Left cardiac atrium (tissue), 4 donors: Measurements from ENCODE around the gene ARHGEF12. TPM values are rescaled to one million over a fixed set of nuclear protein-coding genes. Genes with fewer than 3 reads are reported as not detected.

ENCODE experiments used
- ATAC-seq, 2 donors: fragments of 200-7000 bp; cut with Tn5 transposase; one replicate each; pipeline ENCODE4 v1.9.1; 2020; ENCODE audit warnings: mild to moderate bottlenecking in 2 of 2, moderate library complexity in 2 of 2
- DNase-seq: peaks from one replicate; pipeline ENCODE4 v3.0.0-alpha.2; 2020
- intact Hi-C, 2 donors: fragments of 100-400 bp; cut with DNase I; formaldehyde crosslinking; loops; one replicate each; pipeline versions ENCODE4 v1.14.1 to v1.15.1; 2022 to 2023
- total RNA-seq, 2 donors: library from RNA; stranded (reverse); fragmentation: NEBNext Ultra II Directional; extraction: Animal tissue kit (Norgen Biotek cat#: 25700); gene quantifications; one replicate each; pipeline ENCODE4 v1.2.1, GENCODE V29; 2021
- donor health status: DM: no; HTN: yes; CAD: no.
- donor health status: DM: no; HTN: yes; CAD: no; lungs with severe emphysema.
- donor health status: DM: yes; HTN: yes; CAD: no.
- donor health status: Dilated cardiomyopathy.

Gene ARHGEF12
- total RNA-seq, 2 donors from 2014 or later: 76.4 to 92.3 TPM

- intact Hi-C loops: loop anchor here in 1 of 2 donors (10.0 kb wide), 1 partner anchor 597 kb away; no protein-coding TSS in a partner anchor
- DNase-seq (no peak), ATAC-seq (no peak)
Observed at GRCh38 chr11:120517801-120518291, 181.6 kb downstream of the ARHGEF12 start.

GRCh38 chr11:120518356-120518755 is 182.1 kb downstream of the ARHGEF12 start:
- DNase-seq (no peak), ATAC-seq (no peak)
- intact Hi-C loops: loop anchor here in 1 of 2 donors (10.0 kb wide), 1 partner anchor 596 kb away; no protein-coding TSS in a partner anchor

DNA sequence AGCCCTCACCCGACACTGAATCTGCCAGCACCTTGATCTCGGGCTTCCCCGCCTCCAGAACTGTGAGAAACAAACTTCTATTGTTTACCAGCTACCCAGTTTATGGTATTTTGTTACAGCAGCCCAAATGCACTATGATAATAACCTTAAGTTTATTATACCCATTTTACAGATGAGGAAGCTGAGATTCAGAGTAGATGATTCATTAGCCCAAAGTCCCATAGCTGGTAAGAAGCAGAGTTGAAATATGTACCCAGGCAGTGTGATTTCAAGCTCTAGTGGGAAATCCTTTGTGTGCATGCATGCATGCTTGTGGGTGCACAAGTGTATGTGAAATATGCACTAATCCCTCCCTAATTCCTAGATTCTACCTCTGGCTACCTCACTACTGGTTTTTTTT is 183.3 kb downstream of the ARHGEF12 start:
- no peak for ATAC-seq
- intact Hi-C loops: loop anchor here in 1 of 2 donors (10.0 kb wide), 1 partner anchor 595 kb away; no protein-coding TSS in a partner anchor
- no peak for DNase-seq

DNA sequence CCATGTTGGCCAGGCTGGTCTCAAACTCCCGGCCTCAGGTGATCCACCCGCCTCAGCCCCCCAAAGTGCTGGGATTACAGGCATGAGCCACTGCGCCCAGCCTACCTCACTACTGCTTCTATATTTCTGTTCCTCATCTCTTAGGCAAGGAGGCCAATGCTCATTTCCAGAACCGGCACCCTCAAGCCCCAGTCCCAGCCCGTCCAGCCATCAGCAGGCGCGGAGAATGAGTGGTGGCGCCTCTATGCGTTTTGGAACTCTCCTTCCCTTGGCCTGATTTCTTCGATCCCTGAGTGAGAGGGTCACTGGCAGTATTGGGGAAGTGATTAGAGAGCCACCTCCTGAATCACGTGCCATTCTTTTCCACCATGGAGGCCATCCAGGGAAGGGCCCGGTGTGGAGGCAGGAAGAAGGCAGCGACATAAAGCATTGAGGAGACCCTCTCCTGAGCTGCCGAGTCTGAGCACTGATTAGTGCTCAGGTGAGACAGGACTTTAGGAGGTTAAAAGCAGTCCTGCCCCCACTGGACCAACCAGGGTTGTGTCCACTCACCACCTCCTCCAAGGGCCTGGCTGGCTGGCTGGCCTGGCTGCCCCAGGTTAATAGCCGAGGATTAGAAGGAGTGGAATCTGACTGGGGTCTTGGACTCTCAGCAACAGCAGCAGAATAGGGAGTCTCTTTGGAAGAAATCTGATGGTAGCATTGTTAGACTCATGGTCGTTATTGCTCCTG is 184.0 kb downstream of the ARHGEF12 start:
- DNase-seq (no peak), ATAC-seq (no peak)
- intact Hi-C loops: no loop called here

DNA sequence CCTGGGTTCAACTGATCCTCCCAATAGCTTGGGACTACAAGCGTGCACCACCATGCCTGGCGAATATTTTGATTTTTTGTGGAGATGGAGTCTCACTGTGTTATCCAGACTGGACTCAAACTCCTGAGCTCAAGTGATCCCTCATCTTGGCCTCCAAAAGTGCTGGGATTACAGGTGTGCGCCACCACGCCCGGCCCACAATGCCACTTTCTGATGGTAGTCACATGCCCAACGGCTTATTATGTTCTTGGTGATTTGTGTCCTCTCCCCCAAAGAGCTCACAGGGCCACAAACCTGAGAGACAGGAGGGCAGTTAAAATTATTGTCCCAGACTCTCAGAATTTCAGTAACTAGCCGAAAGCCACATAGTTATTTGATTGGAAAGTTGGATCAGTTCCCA is 185.0 kb downstream of the ARHGEF12 start:
- no peak for DNase-seq
- ATAC-seq: no peak
- intact Hi-C loops: no loop called here

DNA sequence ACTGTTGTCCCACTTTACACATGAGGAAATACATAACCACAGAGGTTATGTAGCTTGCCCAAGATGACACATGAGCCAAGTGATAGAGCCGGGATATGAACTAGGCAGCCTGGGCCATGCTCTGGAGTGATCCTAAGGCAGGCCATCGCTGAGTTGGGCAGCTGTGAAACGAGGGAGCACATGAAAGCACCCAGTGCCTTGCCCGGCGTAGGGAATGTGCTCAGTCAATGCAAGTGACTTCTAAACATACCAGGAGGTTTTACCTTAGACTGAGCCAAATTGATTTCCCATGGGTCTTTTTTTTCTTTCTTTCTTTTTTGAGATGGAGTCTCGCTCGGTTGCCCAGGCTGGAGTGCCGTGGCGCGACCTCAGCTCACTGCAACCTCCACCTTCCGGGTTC is 185.8 kb downstream of the ARHGEF12 start:
- no peak for ATAC-seq
- no peak for DNase-seq
- intact Hi-C loops: no loop called here

DNA sequence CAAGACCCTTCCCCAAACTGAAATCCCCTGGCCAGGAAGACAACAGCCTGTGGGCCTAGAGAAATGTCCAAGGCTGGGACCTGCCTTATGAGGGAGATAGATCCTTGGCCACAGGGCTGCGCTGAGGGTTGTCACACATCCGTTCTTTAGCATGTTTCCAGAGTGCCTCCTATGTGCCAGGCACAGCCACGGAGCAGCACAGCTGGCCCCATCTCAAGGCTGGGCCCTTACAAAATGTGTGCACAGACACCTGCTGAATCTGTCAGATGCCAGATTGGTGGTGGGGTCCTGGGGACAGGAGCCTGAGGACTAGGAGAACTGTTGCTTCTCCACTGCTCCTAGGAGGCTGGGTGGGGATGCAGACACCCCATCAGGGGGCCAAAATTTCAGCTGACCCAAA is 186.5 kb downstream of the ARHGEF12 start:
- no peak for DNase-seq
- no peak for ATAC-seq
- intact Hi-C loops: no loop called here

DNA sequence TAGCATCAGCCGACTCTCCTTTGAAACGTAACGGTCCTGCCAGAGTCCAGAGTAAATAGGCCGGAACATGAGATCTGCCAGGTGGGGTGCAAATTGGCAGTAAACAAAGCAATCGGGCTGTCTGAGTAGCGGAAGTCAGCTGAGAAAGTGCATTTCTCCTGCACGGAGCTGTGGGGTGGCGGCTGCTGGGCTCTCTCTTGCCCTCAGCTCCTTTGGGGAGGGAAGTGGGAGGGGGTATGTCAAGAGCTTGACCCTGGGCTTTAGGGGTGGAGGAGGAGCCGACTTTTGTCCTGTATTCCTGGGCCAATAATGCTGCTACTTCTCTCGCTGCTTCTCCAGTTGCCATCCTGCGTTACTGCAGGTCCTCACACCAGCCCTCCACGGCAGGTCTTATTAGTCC is 187.0 kb downstream of the ARHGEF12 start:
- no peak for DNase-seq
- intact Hi-C loops: no loop called here
- ATAC-seq: no peak

DNA sequence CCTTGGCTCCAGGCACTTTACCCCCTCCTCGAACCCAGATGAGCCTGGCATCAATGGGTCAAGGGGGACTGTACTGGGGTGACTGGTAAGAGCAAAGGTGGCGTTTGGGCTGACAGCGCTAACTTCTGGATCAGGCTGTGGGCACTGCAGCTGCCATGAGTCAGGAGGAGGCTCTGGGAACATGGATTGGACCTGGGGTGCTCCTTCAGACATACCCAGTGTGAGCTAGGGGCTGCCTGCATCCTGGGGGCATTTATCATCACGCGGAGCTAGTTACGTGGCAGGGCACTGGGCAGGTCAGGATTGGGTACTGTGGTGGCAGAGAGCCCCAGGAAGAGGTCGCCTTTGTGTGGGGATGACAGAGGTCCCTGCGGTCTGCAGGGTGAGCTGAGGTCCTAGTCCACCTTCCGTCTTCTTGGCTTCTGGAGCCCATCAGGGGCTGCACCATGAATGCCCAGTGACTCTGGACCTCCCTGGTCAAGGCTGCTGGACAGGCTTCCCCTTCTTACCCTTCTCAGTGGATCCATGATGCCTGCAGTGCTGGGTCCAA is 188.4 kb downstream of the ARHGEF12 start:
- no peak for DNase-seq
- intact Hi-C loops: no loop called here
- no peak for ATAC-seq

- intact Hi-C loops: no loop called here
- DNase-seq (no peak), ATAC-seq (no peak)
Observed at GRCh38 chr11:120525261-120526171, 189.3 kb downstream of the ARHGEF12 start.

DNA sequence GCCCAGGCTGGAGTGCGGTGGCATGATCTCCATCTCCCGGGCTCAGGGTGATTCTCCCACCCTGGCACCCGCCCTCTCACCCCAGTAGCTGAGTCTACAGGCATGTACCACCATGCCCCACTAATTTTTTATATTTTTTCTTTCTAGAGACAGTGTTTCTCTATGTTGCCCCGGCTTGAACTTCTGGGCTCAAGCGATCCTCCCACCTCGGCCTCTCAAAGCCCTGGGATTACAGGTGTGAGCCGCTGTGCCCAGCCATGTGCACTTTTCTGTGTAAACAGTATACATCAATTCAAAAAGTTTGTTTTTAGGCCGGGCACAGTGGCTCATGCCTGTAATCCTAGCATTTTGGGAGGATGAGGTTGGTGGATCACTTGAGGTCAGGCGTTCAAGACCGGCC is 190.0 kb downstream of the ARHGEF12 start:
- no peak for ATAC-seq
- DNase-seq: no peak
- intact Hi-C loops: no loop called here

DNA sequence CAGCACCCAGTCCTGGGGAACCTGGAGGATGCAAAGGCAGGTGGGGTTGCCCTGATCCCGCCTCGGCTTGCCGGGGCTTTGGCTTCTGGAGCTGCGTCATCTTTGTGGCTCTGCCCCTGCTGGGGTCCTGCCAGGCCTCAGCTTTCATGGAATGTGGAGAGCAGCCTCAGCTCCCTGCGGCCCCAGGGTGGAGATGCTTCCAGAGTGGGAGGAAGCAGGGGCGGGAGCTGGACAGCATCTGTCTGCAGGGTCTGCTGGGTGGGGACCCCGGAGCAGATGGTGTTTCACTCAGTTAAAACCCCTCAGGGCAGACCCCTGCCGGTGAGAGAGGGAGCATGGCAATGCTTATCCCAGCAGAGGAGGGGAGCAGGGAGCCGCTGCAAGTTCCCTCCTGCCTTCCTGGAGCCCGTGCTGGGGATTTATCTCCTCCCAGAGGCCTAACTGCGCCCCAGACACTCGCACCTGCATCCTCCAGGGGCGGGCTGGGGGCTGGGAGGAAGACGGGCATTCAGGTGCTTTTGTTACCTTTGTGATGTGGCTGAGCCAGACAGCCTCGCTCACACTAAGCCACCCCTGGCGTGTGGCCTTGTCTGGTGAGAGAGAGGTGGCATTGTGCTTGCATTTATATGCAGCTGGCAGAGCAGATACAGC is 191.0 kb downstream of the ARHGEF12 start:
- intact Hi-C loops: no loop called here
- DNase-seq (peak; percentile 55), ATAC-seq (peak; percentile 73 to 78)

- DNase-seq (no peak), ATAC-seq (no peak)
- intact Hi-C loops: no loop called here
Observed at GRCh38 chr11:120528749-120529148, 192.5 kb downstream of the ARHGEF12 start.

GRCh38 chr11:120529214-120529613 is 193.0 kb downstream of the ARHGEF12 start:
- ATAC-seq: no peak
- intact Hi-C loops: no loop called here
- no peak for DNase-seq

DNA sequence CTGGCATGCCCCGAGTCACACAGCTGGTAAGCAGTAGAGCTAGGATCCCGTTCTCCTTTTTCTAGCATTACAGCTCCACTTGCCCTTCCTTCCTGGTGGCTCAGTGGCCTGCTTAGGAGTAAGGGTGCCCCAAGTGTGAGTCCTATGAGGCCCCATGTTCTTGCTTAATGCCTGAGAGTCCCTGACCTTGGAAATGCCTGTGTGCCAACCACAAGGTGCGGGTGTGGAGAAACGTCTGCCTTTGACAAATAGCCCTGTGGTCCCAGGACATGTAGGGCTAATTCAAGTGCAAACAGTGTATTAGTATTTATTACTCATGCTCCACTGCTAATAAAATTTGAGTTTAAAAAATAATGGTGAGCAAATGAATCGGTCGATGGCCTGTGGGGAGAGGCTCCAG is 193.7 kb downstream of the ARHGEF12 start:
- ATAC-seq (no peak), DNase-seq (no peak)
- intact Hi-C loops: no loop called here

- no peak for DNase-seq
- intact Hi-C loops: no loop called here
- no peak for ATAC-seq
Observed at GRCh38 chr11:120532082-120532831, 196.0 kb downstream of the ARHGEF12 start.

DNA sequence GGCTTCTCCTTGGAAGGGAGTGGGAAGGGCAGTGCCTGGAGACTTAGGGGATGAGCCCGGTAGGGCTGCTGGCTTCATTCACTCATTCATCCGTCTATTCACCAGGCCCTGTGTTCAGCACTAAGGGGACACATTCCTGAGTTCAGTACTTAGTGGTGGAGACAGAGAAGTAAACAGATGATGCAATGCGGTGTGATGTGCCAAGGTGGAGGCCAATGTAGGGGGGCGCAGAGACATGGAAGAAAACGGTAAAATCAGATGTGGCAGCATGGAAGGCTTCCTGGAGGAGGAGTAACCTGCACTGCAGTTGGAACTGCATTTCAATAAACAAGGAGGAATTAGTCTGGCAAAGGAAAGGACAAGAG is 196.6 kb downstream of the ARHGEF12 start:
- peak in 1 of 2 donors; percentile 33 for ATAC-seq
- intact Hi-C loops: no loop called here

DNA sequence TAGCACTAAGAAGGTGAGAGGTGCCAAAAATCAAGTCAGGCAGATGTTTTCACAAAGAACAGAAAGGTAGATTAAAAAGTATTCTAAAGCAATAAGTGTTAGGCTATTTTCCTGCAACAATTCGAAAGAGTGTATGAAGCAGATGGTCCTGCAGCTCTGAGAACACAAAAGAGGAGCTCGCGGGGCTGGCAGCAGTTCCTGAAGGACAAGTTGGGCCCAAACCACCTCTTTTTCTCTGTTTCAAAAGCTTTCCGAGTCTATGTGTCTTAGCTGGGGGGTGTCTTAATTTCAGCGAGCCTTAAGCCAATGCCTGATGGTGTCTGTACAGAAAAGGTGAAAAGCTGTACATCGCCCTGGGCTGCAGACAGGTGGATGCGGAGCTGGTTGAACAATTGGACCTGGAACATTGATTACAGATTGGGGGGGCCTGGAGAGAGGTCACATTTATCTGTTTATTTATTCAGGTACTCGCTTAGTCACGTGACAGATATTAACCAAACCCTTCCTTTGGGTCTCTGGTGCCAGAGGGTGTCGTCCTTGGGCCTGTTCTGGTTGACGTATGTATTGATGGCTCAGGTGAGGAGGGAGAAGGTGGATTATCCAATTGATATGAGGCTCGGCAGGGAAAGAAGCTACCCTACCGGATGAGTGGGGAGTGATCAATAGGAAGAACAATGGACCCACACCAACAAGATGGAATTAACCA is 200.0 kb downstream of the ARHGEF12 start:
- intact Hi-C loops: no loop called here
- no peak for ATAC-seq

More for the DNA sequence above, 196.6 kb downstream of the ARHGEF12 start:
- no peak for DNase-seq

More for the DNA sequence above, 200.0 kb downstream of the ARHGEF12 start:
- DNase-seq: no peak
